H9 (cell line): ENCODE measurements around the gene MXRA7. TPM values are rescaled to one million over a fixed set of nuclear protein-coding genes. Genes with fewer than 3 reads are reported as not detected.

ENCODE experiments used
- DNase-seq: peaks from one replicate; pipeline ENCODE4 v3.0.0-alpha.2; 2017
- H2AFZ ChIP-seq: one replicate; pipeline ENCODE4 v1.6.1; 2013; ENCODE audit warnings: mild to moderate bottlenecking, low read length, control low read depth, moderate library complexity
- H2AK5ac ChIP-seq: 2 replicates; pipeline ENCODE4 v1.6.1; 2013; ENCODE audit warnings: low read length, control low read depth, mixed read lengths; ENCODE audit not compliant: insufficient read length
- H2BK120ac ChIP-seq: one replicate; pipeline ENCODE4 v1.6.1; 2013; ENCODE audit warnings: low read depth, mild to moderate bottlenecking, low read length, control low read depth, inconsistent platforms; ENCODE audit not compliant: poor library complexity, severe bottlenecking
- H2BK12ac ChIP-seq: 2 replicates; pipeline ENCODE4 v1.6.1; 2013; ENCODE audit warnings: low read length, control low read depth, mixed read lengths, low read depth; ENCODE audit not compliant: insufficient read length
- H2BK15ac ChIP-seq: 2 replicates; pipeline ENCODE4 v1.6.1; 2013; ENCODE audit warnings: low read depth, low read length, control low read depth
- H2BK20ac ChIP-seq: one replicate; pipeline ENCODE4 v1.6.1; 2013; ENCODE audit warnings: low read depth, mild to moderate bottlenecking, low read length, control low read depth, inconsistent platforms; ENCODE audit not compliant: poor library complexity, severe bottlenecking
- H2BK5ac ChIP-seq: 2 replicates; pipeline ENCODE4 v1.6.1; 2013; ENCODE audit warnings: low read length, control low read depth, mixed read lengths; ENCODE audit not compliant: insufficient read length
- H3K14ac ChIP-seq: 2 replicates; pipeline ENCODE4 v1.6.1; 2013; ENCODE audit warnings: low read length, control low read depth; ENCODE audit not compliant: insufficient read depth
- H3K18ac ChIP-seq: 2 replicates; pipeline ENCODE4 v1.6.1; 2013; ENCODE audit warnings: low read depth, mild to moderate bottlenecking, mixed read lengths, low read length, control low read depth; ENCODE audit not compliant: insufficient read length
- H3K23ac ChIP-seq: 2 replicates; pipeline ENCODE4 v1.6.1; 2013; ENCODE audit warnings: low read length, control low read depth, mixed read lengths, low read depth; ENCODE audit not compliant: insufficient read length
- H3K23me2 ChIP-seq: 2 replicates; pipeline ENCODE4 v1.6.1; 2013; ENCODE audit warnings: low read depth, mild to moderate bottlenecking, mixed read lengths, low read length, control low read depth; ENCODE audit not compliant: insufficient read length, poor library complexity, severe bottlenecking
- H3K27ac ChIP-seq: 2 replicates; pipeline ENCODE4 v1.5.1; 2013; ENCODE audit warnings: low read length, control low read depth, mixed read lengths, low read depth; ENCODE audit not compliant: insufficient read length
- H3K27me3 ChIP-seq: 2 replicates; pipeline ENCODE4 v1.6.1; 2013; ENCODE audit warnings: low read length, control low read depth, inconsistent platforms; ENCODE audit not compliant: insufficient read depth
- H3K4ac ChIP-seq: 2 replicates; pipeline ENCODE4 v1.6.1; 2013; ENCODE audit warnings: low read depth, mild to moderate bottlenecking, control low read depth, inconsistent platforms, low read length, moderate library complexity
- H3K4me1 ChIP-seq: 2 replicates; pipeline ENCODE4 v1.6.1; 2013; ENCODE audit warnings: low read length, control low read depth, inconsistent platforms; ENCODE audit not compliant: insufficient read depth
- H3K4me2 ChIP-seq: 2 replicates; pipeline ENCODE4 v1.6.1; 2013; ENCODE audit warnings: low read length, control low read depth, mixed read lengths; ENCODE audit not compliant: insufficient read length, insufficient read depth
- H3K56ac ChIP-seq: 2 replicates; pipeline ENCODE4 v1.6.1; 2013; ENCODE audit warnings: low read depth, mild to moderate bottlenecking, mixed read lengths, low read length, control low read depth; ENCODE audit not compliant: insufficient read length
- H3K79me1 ChIP-seq: 2 replicates; pipeline ENCODE4 v1.6.1; 2013; ENCODE audit warnings: low read depth, mild to moderate bottlenecking, moderate library complexity, low read length, control low read depth, inconsistent platforms; ENCODE audit not compliant: insufficient read depth, poor library complexity, severe bottlenecking
- H3K79me2 ChIP-seq: 2 replicates; pipeline ENCODE4 v1.6.1; 2013; ENCODE audit warnings: low read length, control low read depth, inconsistent platforms; ENCODE audit not compliant: insufficient read depth
- H3K9ac ChIP-seq: 2 replicates; pipeline ENCODE4 v1.6.1; 2013; ENCODE audit warnings: low read length, control low read depth, mixed read lengths; ENCODE audit not compliant: insufficient read length; ENCODE audit errors: extremely low read depth
- H3K9me3 ChIP-seq: one replicate; pipeline ENCODE4 v1.6.1; 2013; ENCODE audit warnings: low read depth, low read length, inconsistent platforms; ENCODE audit not compliant: control insufficient read depth
- H3T11ph ChIP-seq: one replicate; pipeline ENCODE4 v1.6.1; 2013; ENCODE audit warnings: mild to moderate bottlenecking, low read length, control low read depth, inconsistent platforms
- H4K20me1 ChIP-seq: one replicate; pipeline ENCODE4 v1.6.1; 2013; ENCODE audit not compliant: control insufficient read depth, insufficient read length, insufficient read depth
- H4K5ac ChIP-seq: 2 replicates; pipeline ENCODE4 v1.6.1; 2013; ENCODE audit warnings: low read depth, mild to moderate bottlenecking, mixed read lengths, low read length, control low read depth; ENCODE audit not compliant: insufficient read length
- H4K8ac ChIP-seq: replicated peaks from 2 replicates; pipeline ENCODE4 v1.6.1; 2013; ENCODE audit warnings: low read length, control low read depth, mixed read lengths, low read depth; ENCODE audit not compliant: insufficient read length
- H4K91ac ChIP-seq: 2 replicates; pipeline ENCODE4 v1.6.1; 2013; ENCODE audit warnings: low read depth, mild to moderate bottlenecking, moderate library complexity, mixed read lengths, low read length, control low read depth; ENCODE audit not compliant: insufficient read length
- H3K27ac Mint-ChIP-seq, 3 experiments: 2 replicates in 2 of 3; 3 replicates in 1 of 3; pipeline ENCODE4 v1.8.0; 2020 to 2021; ENCODE audit warnings: mixed read lengths in 3 of 3, mild to moderate bottlenecking in 1 of 3, moderate library complexity in 1 of 3
- H3K27me3 Mint-ChIP-seq: 2 replicates; pipeline ENCODE4 v1.8.0; 2021; ENCODE audit warnings: low read depth, mild to moderate bottlenecking, moderate library complexity, mixed read lengths
- H3K36me3 Mint-ChIP-seq, 3 experiments: 2 replicates in 2 of 3; 3 replicates in 1 of 3; pipeline ENCODE4 v1.8.0; 2020 to 2021; ENCODE audit warnings: low read depth in 3 of 3, mixed read lengths in 3 of 3; ENCODE audit not compliant: insufficient read depth in 1 of 3
- H3K4me1 Mint-ChIP-seq, 2 experiments: 2 replicates each; pipeline ENCODE4 v1.8.0; 2020; ENCODE audit warnings: mixed read lengths in 2 of 2
- H3K4me3 Mint-ChIP-seq, 2 experiments: 2 replicates in 1 of 2; 3 replicates in 1 of 2; pipeline ENCODE4 v1.8.0; 2020 to 2021; ENCODE audit warnings: mild to moderate bottlenecking in 2 of 2, mixed read lengths in 2 of 2, moderate library complexity in 1 of 2
- H3K9me3 Mint-ChIP-seq, 2 experiments: 2 replicates in 1 of 2; 3 replicates in 1 of 2; pipeline ENCODE4 v1.8.0; 2020; ENCODE audit warnings: mild to moderate bottlenecking in 2 of 2, mixed read lengths in 2 of 2, moderate library complexity in 1 of 2
- CTCF ChIP-seq: fragments of 200-600 bp; sonication (generic); conservative IDR thresholded peaks from 3 replicates; pipeline ENCODE4 v1.8.0; 2021; ENCODE audit warnings: antibody characterized with exemption, mild to moderate bottlenecking
- WGBS: extraction: QIAGEN DNeasy Blood & Tissue Kit; methylation state at CpG from one replicate; pipeline ENCODE4 v1.1.7; 2013; ENCODE audit warnings: missing lambda C conversion rate, low lambda C conversion rate, mixed read lengths; ENCODE audit not compliant: insufficient read length; ENCODE audit errors: extremely low coverage; 5-methylcytosine and 5-hydroxymethylcytosine counted together
- total RNA-seq: library from RNA; stranded (reverse); gene quantifications from 2 replicates; pipeline ENCODE4 v1.2.1, GENCODE V29; 2021

Gene MXRA7
- total RNA-seq, 1 experiment from 2014 or later, result 28.2 TPM

- H3K79me1 ChIP-seq, result no peaks in the 10 kb centered on the region
- no peak overlapping the region for H3K56ac ChIP-seq
- no peaks in the 10 kb centered on the region for H4K20me1 ChIP-seq
- no peak overlapping the region for H4K8ac ChIP-seq
- no peak overlapping the region for H3K27ac ChIP-seq
- H2AFZ ChIP-seq, result no peak overlapping the region
- H3K4me1 ChIP-seq, result peaks cover 5% of the 10 kb centered on the region; the same call in 1 of the 2 replicates
- Mint-ChIP-seq H3K27me3 (peaks cover 2% of the 10 kb centered on the region), H3K4me3 (no peak overlapping the region), H3K36me3 (no peaks in the 10 kb centered on the region; a peak in 1 of 7 replicates), H3K4me1 (peaks cover 33 to 50% of the 10 kb centered on the region in 2 experiments), H3K9me3 (no peaks in the 10 kb centered on the region), H3K27ac (no peak overlapping the region)
- no peak for DNase-seq
- H2AK5ac ChIP-seq, result no peak overlapping the region
- no peaks in the 10 kb centered on the region for H3K27me3 ChIP-seq
- no peak overlapping the region for H2BK12ac ChIP-seq
- H3K23me2 ChIP-seq, result no peaks in the 10 kb centered on the region
- H2BK15ac ChIP-seq, result no peak overlapping the region
- no peak for TF ChIP-seq CTCF
- no peak overlapping the region for H3T11ph ChIP-seq
- no peak overlapping the region for H4K91ac ChIP-seq
- H3K4ac ChIP-seq, result no peak overlapping the region
- no peak overlapping the region for H3K18ac ChIP-seq
- H3K9me3 ChIP-seq, result no peaks in the 10 kb centered on the region
- no peak overlapping the region for H2BK120ac ChIP-seq
- no CpG with 5 or more reads among the region's 2 CpGs for WGBS
- no peak overlapping the region for H3K9ac ChIP-seq
- no peak overlapping the region for H3K4me2 ChIP-seq
- H4K5ac ChIP-seq, result no peak overlapping the region
- no peaks in the 10 kb centered on the region for H3K79me2 ChIP-seq
- no peak overlapping the region for H3K14ac ChIP-seq
- no peak overlapping the region for H2BK5ac ChIP-seq
- H3K23ac ChIP-seq, result no peak overlapping the region
- H2BK20ac ChIP-seq, result no peak overlapping the region
Observed at GRCh38 chr17:76702076-76702475, 8.7 kb downstream of the MXRA7 start.
